Thyroid gland (tissue), 4 donors: ENCODE results near the gene PTPRG.

ENCODE experiments used
- CTCF ChIP-seq, 6 experiments: fragments of 200-600 bp in 3 of 6; fragments of 450-650 bp in 3 of 6; sonication (generic) in 3 of 6; IDR thresholded peaks; one replicate each; pipeline ENCODE4 v1.5.1; 2016 to 2019; ENCODE audit warnings: antibody characterized with exemption in 6 of 6, mild to moderate bottlenecking in 2 of 6, inconsistent platforms in 1 of 6, moderate library complexity in 1 of 6
- POLR2A ChIP-seq, 2 donors: fragments of 450-650 bp; IDR thresholded peaks; one replicate each; pipeline ENCODE4 v1.6.1; 2017; ENCODE audit warnings: antibody characterized with exemption in 2 of 2, mild to moderate bottlenecking in 2 of 2, moderate library complexity in 1 of 2

GRCh38 chr3:61896251-61896650, 334.9 kb downstream of the PTPRG start:
- TF ChIP-seq CTCF (IDR thresholded peaks at IDR 0.05) (no peak), POLR2A (IDR thresholded peaks at IDR 0.05) (no peak)
